Testis (tissue), 2 donors: Measurements from ENCODE around the gene FDPS.

ENCODE experiments used
- CTCF ChIP-seq, 3 experiments: fragments of 450-650 bp in 2 of 3; fragments of 200-600 bp in 1 of 3; sonication (generic) in 1 of 3; IDR thresholded peaks; one replicate each; pipeline ENCODE4 v1.5.1; 2016 to 2019; ENCODE audit warnings: antibody characterized with exemption in 3 of 3, mild to moderate bottlenecking in 2 of 3, moderate library complexity in 1 of 3
- POLR2A ChIP-seq: fragments of 450-650 bp; IDR thresholded peaks from one replicate; pipeline ENCODE4 v1.6.1; 2017; ENCODE audit warnings: antibody characterized with exemption, mild to moderate bottlenecking, moderate library complexity

- no peak for TF ChIP-seq POLR2A
- no peak for TF ChIP-seq CTCF (IDR thresholded peaks at IDR 0.05)
These were observed 10.9 kb downstream of the FDPS start for GRCh38 chr1:155319536-155319935.
